Smooth muscle cell (in vitro differentiated cells): ENCODE data around the gene DLST. TPM values are rescaled to one million over a fixed set of nuclear protein-coding genes. Genes with fewer than 3 reads are reported as not detected.
A peak's percentile ranks its signal among the peaks of the same experiment; 100 is the strongest.

Experiments
- DNase-seq: peaks from one replicate; lab custom pipeline; 2025; ENCODE audit not compliant: unreplicated experiment; lab: John Stamatoyannopoulos, UW
- H2AFZ ChIP-seq: fragments of 200-600 bp; sonication (generic); 2 replicates; pipeline ENCODE4 v1.6.0; 2016; ENCODE audit warnings: antibody characterized with exemption, low read depth, mild to moderate bottlenecking
- H3F3A ChIP-seq: fragments of 200-600 bp; sonication (generic); 2 replicates; pipeline ENCODE4 v1.6.0; 2017; ENCODE audit warnings: antibody characterized with exemption, low read depth
- H3K27ac ChIP-seq: fragments of 200-600 bp; sonication (generic); 2 replicates; pipeline ENCODE4 v1.5.1; 2016; ENCODE audit warnings: low read depth, mild to moderate bottlenecking
- H3K27me3 ChIP-seq: fragments of 200-600 bp; sonication (generic); 2 replicates; pipeline ENCODE4 v1.6.1; 2016; ENCODE audit warnings: low read depth, mild to moderate bottlenecking
- H3K36me3 ChIP-seq: fragments of 200-600 bp; sonication (generic); 2 replicates; pipeline ENCODE4 v1.5.1; 2016; ENCODE audit warnings: low read depth
- H3K4me1 ChIP-seq: fragments of 200-600 bp; sonication (generic); 2 replicates; pipeline ENCODE4 v1.5.1; 2016; ENCODE audit warnings: low read depth
- H3K4me2 ChIP-seq: fragments of 200-600 bp; sonication (generic); 2 replicates; pipeline ENCODE4 v1.6.0; 2016; ENCODE audit warnings: mild to moderate bottlenecking
- H3K4me3 ChIP-seq: fragments of 200-600 bp; sonication (generic); 2 replicates; pipeline ENCODE4 v1.5.1; 2016; ENCODE audit warnings: mild to moderate bottlenecking
- H3K79me2 ChIP-seq: fragments of 200-600 bp; sonication (generic); 2 replicates; pipeline ENCODE4 v1.6.0; 2016; ENCODE audit warnings: low read depth, mild to moderate bottlenecking
- H3K9ac ChIP-seq: fragments of 200-600 bp; sonication (generic); 2 replicates; pipeline ENCODE4 v1.6.0; 2016; ENCODE audit warnings: low read depth
- H3K9me3 ChIP-seq: fragments of 200-600 bp; sonication (generic); replicated peaks from 2 replicates; pipeline ENCODE4 v1.5.1; 2016; ENCODE audit warnings: low read depth
- H4K20me1 ChIP-seq: fragments of 200-600 bp; sonication (generic); 2 replicates; pipeline ENCODE4 v1.6.0; 2016; ENCODE audit warnings: low read depth
- CTCF ChIP-seq: fragments of 200-600 bp; sonication (generic); IDR thresholded peaks from 2 replicates; pipeline ENCODE4 v1.5.1; 2017; ENCODE audit warnings: borderline replicate concordance, mild to moderate bottlenecking, antibody characterized with exemption; ENCODE audit not compliant: insufficient read depth, poor library complexity, severe bottlenecking
- WGBS: methylation state at CpG from one replicate; pipeline ENCODE4 v1.1.7; 2016; ENCODE audit warnings: low lambda C conversion rate; 5-methylcytosine and 5-hydroxymethylcytosine counted together
- polyA plus RNA-seq: library from polyadenylated mRNA; unstranded; fragments of >200 nt; fragmentation: Nextera tagmentation; extraction: Ambion mirVana; gene quantifications from 2 replicates; pipeline ENCODE4 v1.2.1, GENCODE V29; 2016
- total RNA-seq: library from RNA; depleted of rRNA; stranded (reverse); fragments of >200 nt; gene quantifications from 2 replicates; pipeline ENCODE4 v1.2.3, GENCODE V29; 2014

Gene DLST
- total and polyA plus RNA-seq, 2 experiments from 2014 or later, result 4.9 to 46.9 TPM

DNA sequence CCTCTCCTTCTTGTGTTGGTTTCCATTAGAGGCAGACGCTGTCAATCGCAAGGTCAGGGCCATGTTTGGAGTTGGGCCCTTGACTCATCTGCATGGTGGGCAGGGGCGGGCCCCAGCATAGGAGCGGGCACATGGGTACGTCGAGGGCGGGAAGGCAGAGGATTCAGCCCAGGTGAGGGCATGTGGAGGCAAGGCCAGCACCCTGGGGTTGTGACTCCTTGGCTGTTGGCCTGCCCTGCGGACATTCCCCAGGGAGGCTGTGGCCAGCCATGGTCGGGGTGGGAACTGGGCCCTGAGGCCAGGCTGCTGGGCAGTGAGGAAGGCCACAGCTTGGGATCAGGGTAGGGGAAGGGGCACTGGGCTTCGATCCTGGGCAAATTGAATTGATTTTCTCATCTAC is 31.1 kb downstream of the DLST start:
- Histone ChIP-seq H4K20me1 (no peaks in the 10 kb centered on the region), H3K36me3 (no peaks in the 10 kb centered on the region), H3K4me2 (no peak overlapping the region), H3F3A (no peaks in the 10 kb centered on the region), H3K79me2 (no peaks in the 10 kb centered on the region), H3K4me3 (no peak overlapping the region), H3K9me3 (no peaks in the 10 kb centered on the region), H3K4me1 (no peaks in the 10 kb centered on the region), H3K27me3 (no peaks in the 10 kb centered on the region), H3K27ac (no peak overlapping the region), H2AFZ (no peak overlapping the region), H3K9ac (no peak overlapping the region)
- WGBS, result 91% methylated on average over 10 of the region's 10 CpGs
- TF ChIP-seq CTCF, result no peak
- no peak for DNase-seq

GRCh38 chr14:74913393-74913910 is 31.7 kb downstream of the DLST start:
- no peak overlapping the region for H3K4me2 ChIP-seq
- H3F3A ChIP-seq, result no peaks in the 10 kb centered on the region
- H4K20me1 ChIP-seq, result no peaks in the 10 kb centered on the region
- H2AFZ ChIP-seq, result no peak overlapping the region
- no peaks in the 10 kb centered on the region for H3K79me2 ChIP-seq
- H3K36me3 ChIP-seq, result no peaks in the 10 kb centered on the region
- WGBS, result 70% methylated on average over 5 of the region's 5 CpGs
- no peak for DNase-seq
- H3K9me3 ChIP-seq, result no peaks in the 10 kb centered on the region
- no peak for TF ChIP-seq CTCF
- H3K27me3 ChIP-seq, result no peaks in the 10 kb centered on the region
- no peak overlapping the region for H3K27ac ChIP-seq
- no peak overlapping the region for H3K9ac ChIP-seq
- no peak overlapping the region for H3K4me3 ChIP-seq
- no peaks in the 10 kb centered on the region for H3K4me1 ChIP-seq

GRCh38 chr14:74913986-74914573 is 32.4 kb downstream of the DLST start:
- Histone ChIP-seq H3F3A (no peaks in the 10 kb centered on the region), H3K27ac (no peak overlapping the region), H3K4me1 (no peaks in the 10 kb centered on the region), H3K79me2 (no peaks in the 10 kb centered on the region), H4K20me1 (no peaks in the 10 kb centered on the region), H2AFZ (no peak overlapping the region), H3K9me3 (no peaks in the 10 kb centered on the region), H3K4me3 (no peak overlapping the region), H3K4me2 (no peak overlapping the region), H3K27me3 (no peaks in the 10 kb centered on the region), H3K36me3 (no peaks in the 10 kb centered on the region), H3K9ac (no peak overlapping the region)
- TF ChIP-seq CTCF, result peak; percentile 64
- DNase-seq, result peak; percentile 9
- WGBS, result 61% methylated on average over 6 of the region's 6 CpGs

DNA sequence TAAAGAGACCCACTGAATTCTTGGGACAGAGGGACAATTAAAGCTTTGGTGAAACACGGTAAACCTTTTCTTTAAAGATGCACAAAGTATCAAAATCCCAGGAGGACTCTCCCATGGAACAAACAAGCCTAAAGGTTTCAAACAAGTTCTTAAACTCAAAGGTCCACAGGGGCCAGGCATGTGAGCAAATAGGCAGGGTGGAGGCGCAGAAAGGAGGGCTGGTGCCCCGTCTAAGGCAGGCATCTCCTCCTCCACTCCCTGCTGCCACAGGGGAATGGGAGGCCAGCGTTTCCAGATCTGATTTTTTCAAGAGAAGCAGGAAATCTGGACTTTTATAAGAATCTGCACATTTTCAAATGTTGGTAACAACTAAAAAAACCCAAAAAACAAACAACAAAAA is 33.7 kb downstream of the DLST start:
- DNase-seq, result no peak
- no peaks in the 10 kb centered on the region for H3F3A ChIP-seq
- no peaks in the 10 kb centered on the region for H3K27me3 ChIP-seq
- H3K27ac ChIP-seq, result no peak overlapping the region
- H3K79me2 ChIP-seq, result no peaks in the 10 kb centered on the region
- no peaks in the 10 kb centered on the region for H4K20me1 ChIP-seq
- no peaks in the 10 kb centered on the region for H3K4me1 ChIP-seq
- H3K9me3 ChIP-seq, result no peaks in the 10 kb centered on the region
- H3K9ac ChIP-seq, result no peak overlapping the region
- no peak for TF ChIP-seq CTCF
- H3K4me2 ChIP-seq, result no peak overlapping the region
- 83% methylated on average over 4 of the region's 4 CpGs for WGBS
- H3K36me3 ChIP-seq, result no peaks in the 10 kb centered on the region
- H2AFZ ChIP-seq, result no peak overlapping the region
- H3K4me3 ChIP-seq, result no peak overlapping the region
